HEK293 (cell line): ENCODE results near the gene GALNT10.

Source experiments
- CTCF ChIA-PET: fragments of 350-600 bp; formaldehyde crosslinking; extraction: SDS; loops from one replicate; lab custom pipeline; 2021; ENCODE audit warnings: antibody characterized with exemption; lab: Yijun Ruan, JAX
- POLR2A ChIA-PET: fragments of 300-600 bp; formaldehyde crosslinking; extraction: SDS; loops from one replicate; lab custom pipeline; 2020; ENCODE audit warnings: antibody characterized with exemption, inconsistent platforms; lab: Yijun Ruan, JAX
- H3K27ac ChIP-seq: fragments of 200-500 bp; sonication (Bioruptor generic); 2 replicates; pipeline ENCODE4 v1.5.1; 2014; ENCODE audit warnings: low read depth, low read length, control low read depth, inconsistent platforms; ENCODE audit errors: extremely low read depth
- H3K36me3 ChIP-seq, 2 experiments: fragments of 200-500 bp in 1 of 2; sonication (Bioruptor generic) in 1 of 2; 1 replicate in 1 of 2; 2 replicates in 1 of 2; pipeline ENCODE4 v1.5.1; 2014 to 2017; ENCODE audit warnings: inconsistent platforms in 2 of 2, low read length in 2 of 2; ENCODE audit not compliant: control insufficient read depth in 2 of 2, insufficient read depth in 1 of 2
- H3K4me1 ChIP-seq: fragments of 200-500 bp; sonication (Bioruptor generic); 2 replicates; pipeline ENCODE4 v1.5.1; 2014; ENCODE audit warnings: mild to moderate bottlenecking, low read length, inconsistent platforms; ENCODE audit not compliant: control insufficient read depth, insufficient read depth
- H3K4me3 ChIP-seq: 2 replicates; pipeline ENCODE4 v1.5.1; 2011; ENCODE audit warnings: low read depth, mild to moderate bottlenecking, control low read depth, low read length, moderate library complexity
- H3K9me3 ChIP-seq: fragments of 200-500 bp; sonication (Bioruptor generic); 2 replicates; pipeline ENCODE4 v1.5.1; 2014; ENCODE audit warnings: low read depth, low read length, inconsistent platforms; ENCODE audit not compliant: control insufficient read depth, insufficient read depth
- CTCF ChIP-seq: fragments of 450-650 bp; formaldehyde crosslinking; IDR thresholded peaks from 2 replicates; pipeline ENCODE4 v1.5.1; 2016; ENCODE audit warnings: missing biosample characterization, missing genetic modification characterization
- INSM2 ChIP-seq: fragments of 450-650 bp; formaldehyde crosslinking; IDR thresholded peaks from 2 replicates; pipeline ENCODE4 v1.5.1; 2016; ENCODE audit warnings: missing biosample characterization, missing genetic modification characterization
- PRDM2 ChIP-seq: fragments of 450-650 bp; formaldehyde crosslinking; IDR thresholded peaks from 2 replicates; pipeline ENCODE4 v1.5.1; 2016; ENCODE audit warnings: missing biosample characterization, missing genetic modification characterization, borderline replicate concordance
- ZNF16 ChIP-seq: fragments of 450-650 bp; formaldehyde crosslinking; IDR thresholded peaks from 2 replicates; pipeline ENCODE4 v1.5.1; 2016; ENCODE audit warnings: low read depth, missing biosample characterization, missing genetic modification characterization
- ZNF202 ChIP-seq: fragments of 450-650 bp; formaldehyde crosslinking; IDR thresholded peaks from 2 replicates; pipeline ENCODE4 v1.5.1; 2016; ENCODE audit warnings: missing biosample characterization, missing genetic modification characterization, borderline replicate concordance
- ZNF211 ChIP-seq: fragments of 450-650 bp; formaldehyde crosslinking; IDR thresholded peaks from 2 replicates; pipeline ENCODE4 v1.5.1; 2016; ENCODE audit warnings: low read depth, missing biosample characterization, missing genetic modification characterization
- ZNF302 ChIP-seq: fragments of 450-650 bp; formaldehyde crosslinking; IDR thresholded peaks from 2 replicates; pipeline ENCODE4 v1.5.1; 2016; ENCODE audit warnings: missing biosample characterization, missing genetic modification characterization, low read depth
- ZNF660 ChIP-seq: fragments of 450-650 bp; IDR thresholded peaks from 2 replicates; pipeline ENCODE4 v1.5.1; 2018; ENCODE audit warnings: missing biosample characterization, mild to moderate bottlenecking, missing genetic modification characterization
- ZNF747 ChIP-seq: fragments of 450-650 bp; formaldehyde crosslinking; IDR thresholded peaks from 2 replicates; pipeline ENCODE4 v1.5.1; 2016; ENCODE audit warnings: missing biosample characterization, missing genetic modification characterization
- ZNF768 ChIP-seq: fragments of 450-650 bp; formaldehyde crosslinking; IDR thresholded peaks from 2 replicates; pipeline ENCODE4 v1.5.1; 2018; ENCODE audit warnings: missing biosample characterization, mild to moderate bottlenecking, missing genetic modification characterization
- ZSCAN4 ChIP-seq: fragments of 450-650 bp; formaldehyde crosslinking; IDR thresholded peaks from 2 replicates; pipeline ENCODE4 v1.5.1; 2017; ENCODE audit warnings: missing biosample characterization, missing genetic modification characterization

Gene GALNT10

GRCh38 chr5:154375329-154376008 is 184.9 kb downstream of the GALNT10 start (continued):
- TF ChIP-seq CTCF (tag by site-specific recombination) (no peak), PRDM2 (tag by site-specific recombination) (no peak), ZNF202 (tag by site-specific recombination) (no peak), ZNF302 (tag by site-specific recombination) (no peak), INSM2 (no peak), ZNF660 (tag by site-specific recombination) (no peak), ZSCAN4 (no peak)

GRCh38 chr5:154376481-154376880 is 185.9 kb downstream of the GALNT10 start:
- H3K36me3 ChIP-seq, result peaks cover 0 to 3% of the 10 kb centered on the region in 2 experiments; a peak in 1 of 3 replicates
- no peaks in the 10 kb centered on the region for H3K4me1 ChIP-seq
- no peak overlapping the region for H3K27ac ChIP-seq
- ChIA-PET CTCF (no interaction called here), POLR2A (no interaction called here)
- no peaks in the 10 kb centered on the region for H3K9me3 ChIP-seq
- TF ChIP-seq ZNF747 (tag by site-specific recombination) (no peak), ZNF768 (tag by site-specific recombination) (0 out of 2 replicates have a peak, but pooled peaks have one; percentile 22), ZNF211 (no peak), ZNF16 (no peak)
- H3K4me3 ChIP-seq, result no peak overlapping the region
